NCI-H2227 treated with DMSO at 0.1 percent for 48 hours (cell line): ENCODE results near the gene TMEM201.
"Not testable (repeated sequence)": the region's sequence is repeated elsewhere in the genome, so short reads cannot be mapped to it uniquely, and the experiment has no call there.

Experiments
- DNase-seq: peaks from one replicate; lab custom pipeline; 2025; lab: John Stamatoyannopoulos, UW

TMEM201 gene

GRCh38 chr1:9621032-9621431 lies 32.3 kb downstream of the TMEM201 start:
- no peak for DNase-seq

- no peak for DNase-seq
Observed at GRCh38 chr1:9624081-9624480, 35.4 kb downstream of the TMEM201 start.

GRCh38 chr1:9625030-9625429 lies 36.3 kb downstream of the TMEM201 start:
- not testable (repeated sequence) for DNase-seq

- no peak for DNase-seq
Observed at GRCh38 chr1:9626201-9626608, 37.5 kb downstream of the TMEM201 start.

GRCh38 chr1:9628541-9629444 lies 40.1 kb downstream of the TMEM201 start:
- DNase-seq: no peak

GRCh38 chr1:9629445-9630201 lies 40.9 kb downstream of the TMEM201 start:
- no peak for DNase-seq

- DNase-seq: no peak
Observed at GRCh38 chr1:9630331-9631111, 41.8 kb downstream of the TMEM201 start.

- no peak for DNase-seq
Observed at GRCh38 chr1:9631613-9632012, 42.9 kb downstream of the TMEM201 start.

- no peak for DNase-seq
Observed at GRCh38 chr1:9633493-9633892, 44.8 kb downstream of the TMEM201 start.

GRCh38 chr1:9634582-9634981 lies 45.9 kb downstream of the TMEM201 start:
- DNase-seq: no peak

GRCh38 chr1:9639227-9639626 lies 50.5 kb downstream of the TMEM201 start:
- no peak for DNase-seq

- no peak for DNase-seq
Observed at GRCh38 chr1:9643351-9644256, 54.9 kb downstream of the TMEM201 start.

- no peak for DNase-seq
Observed at GRCh38 chr1:9646037-9646436, 57.3 kb downstream of the TMEM201 start.

- DNase-seq: no peak
Observed at GRCh38 chr1:9648171-9648570, 59.5 kb downstream of the TMEM201 start.

- DNase-seq: no peak
Observed at GRCh38 chr1:9649769-9650168, 61.1 kb downstream of the TMEM201 start.

- DNase-seq: no peak
Observed at GRCh38 chr1:9651220-9651564, 62.5 kb downstream of the TMEM201 start.

- DNase-seq: peak; percentile 34
Observed at GRCh38 chr1:9651565-9652378, 63.1 kb downstream of the TMEM201 start, which contains the start of gene PIK3CD. TSS of gene PIK3CD (plus strand) at chr1:9651731. CDS start at chr1:9710456, 58,725 bp downstream.

GRCh38 chr1:9652379-9653209 lies 63.9 kb downstream of the TMEM201 start:
- DNase-seq: no peak

- DNase-seq: no peak
Observed at GRCh38 chr1:9653210-9653490, 64.4 kb downstream of the TMEM201 start.
